Stimulated activated CD8-positive, alpha-beta memory T cell treated with anti-CD3 and anti-CD28 coated beads, Interleukin-2, amount 100 ng/mL, for 48 hours (primary cell): ENCODE measurements around the gene AMOTL2.

ENCODE experiments used
- DNase-seq, 2 donors: peaks; one replicate each; pipeline ENCODE4 v3.0.0-alpha.2; 2020; ENCODE audit warnings: low read depth in 2 of 2

AMOTL2 gene

GRCh38 chr3:134366221-134366927, 7.9 kb downstream of the AMOTL2 start:
- DNase-seq: no peak

DNA sequence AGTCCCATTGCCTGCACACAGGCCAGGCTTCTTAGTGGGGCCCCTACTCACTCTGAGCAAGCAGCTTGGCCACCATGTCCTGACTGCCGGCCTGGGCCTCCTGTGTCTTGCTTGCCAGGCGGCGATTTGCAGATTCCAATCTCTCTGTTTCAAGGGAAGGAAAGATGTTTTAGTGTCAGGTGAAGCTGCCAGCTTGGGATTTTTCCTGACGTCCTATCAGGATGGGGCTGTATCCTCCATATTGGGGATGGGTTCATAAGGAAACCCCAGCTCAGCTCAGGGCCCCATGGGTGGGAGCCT, 8.5 kb downstream of the AMOTL2 start:
- DNase-seq: no peak

- DNase-seq: no peak
Measured at GRCh38 chr3:134364936-134365765, 9.1 kb downstream of the AMOTL2 start.

DNA sequence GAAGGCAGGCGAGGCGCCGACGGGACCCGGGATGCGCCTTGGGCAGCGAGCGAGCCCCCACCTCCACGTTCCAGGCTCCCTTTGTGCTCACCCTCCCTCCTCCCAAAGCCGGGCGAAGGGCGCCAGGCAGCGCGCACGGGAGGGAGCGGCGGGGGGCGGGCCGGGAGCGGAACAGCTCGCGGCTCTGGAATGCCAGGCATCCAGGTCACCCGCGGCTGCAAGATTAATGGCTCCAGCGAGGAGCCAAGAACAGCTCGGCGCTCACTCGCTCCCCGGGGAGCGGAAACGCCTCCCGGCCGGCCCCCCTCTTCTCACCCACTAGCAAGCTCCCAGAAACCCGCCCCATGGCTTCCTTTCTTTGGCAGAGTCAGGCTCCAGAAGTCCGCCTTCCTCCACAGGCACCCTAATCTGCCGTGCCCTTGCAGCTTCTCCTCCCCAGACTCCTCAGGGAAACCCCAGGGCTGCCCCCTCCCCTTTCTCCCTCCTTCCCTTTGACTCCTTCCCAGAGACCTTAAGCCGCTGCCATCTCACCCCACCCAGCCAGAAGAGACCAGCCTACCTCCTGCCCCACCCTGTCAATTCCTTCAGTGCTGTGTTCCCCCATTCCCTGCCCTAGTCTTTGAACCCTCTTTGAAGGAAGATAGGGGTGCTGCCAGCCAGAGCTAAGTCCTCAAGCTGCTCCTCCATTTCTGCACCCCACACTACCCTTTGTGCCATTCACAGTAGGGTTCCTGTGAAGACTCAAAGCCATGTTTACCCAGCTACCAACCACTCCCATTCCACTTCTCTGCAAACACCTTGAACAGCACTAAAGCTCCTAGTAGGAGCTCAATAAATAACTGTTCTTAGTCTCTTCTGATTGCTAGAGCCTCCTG, 9.9 kb downstream of the AMOTL2 start:
- DNase-seq: no peak

GRCh38 chr3:134363381-134363755, 10.9 kb downstream of the AMOTL2 start:
- DNase-seq: no peak

- DNase-seq: no peak
Measured at GRCh38 chr3:134362670-134363380, 11.4 kb downstream of the AMOTL2 start.

- DNase-seq: no peak
Measured at GRCh38 chr3:134362221-134362620, 12.0 kb downstream of the AMOTL2 start.

GRCh38 chr3:134361162-134361835, 12.9 kb downstream of the AMOTL2 start:
- no peak for DNase-seq

DNA sequence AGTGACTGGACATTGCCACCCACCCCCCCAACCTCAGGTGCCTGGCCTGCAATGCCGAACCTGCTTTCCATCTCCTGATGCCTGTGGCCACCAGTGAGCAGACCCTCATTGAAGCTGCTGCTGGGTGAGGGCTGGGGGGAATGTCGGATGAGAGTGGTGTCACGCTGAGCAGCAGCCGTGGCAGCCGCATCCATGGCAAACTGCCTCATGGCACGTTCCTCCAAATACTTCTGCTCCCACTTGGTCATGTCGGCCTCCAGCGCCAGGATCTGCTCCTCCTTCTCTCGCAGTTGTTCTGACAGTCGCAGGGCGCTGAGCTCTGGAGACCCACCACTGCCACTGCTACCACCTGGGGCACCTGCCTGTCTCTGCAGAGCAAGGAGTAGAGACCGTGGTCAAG, 14.2 kb downstream of the AMOTL2 start:
- no peak for DNase-seq

DNA sequence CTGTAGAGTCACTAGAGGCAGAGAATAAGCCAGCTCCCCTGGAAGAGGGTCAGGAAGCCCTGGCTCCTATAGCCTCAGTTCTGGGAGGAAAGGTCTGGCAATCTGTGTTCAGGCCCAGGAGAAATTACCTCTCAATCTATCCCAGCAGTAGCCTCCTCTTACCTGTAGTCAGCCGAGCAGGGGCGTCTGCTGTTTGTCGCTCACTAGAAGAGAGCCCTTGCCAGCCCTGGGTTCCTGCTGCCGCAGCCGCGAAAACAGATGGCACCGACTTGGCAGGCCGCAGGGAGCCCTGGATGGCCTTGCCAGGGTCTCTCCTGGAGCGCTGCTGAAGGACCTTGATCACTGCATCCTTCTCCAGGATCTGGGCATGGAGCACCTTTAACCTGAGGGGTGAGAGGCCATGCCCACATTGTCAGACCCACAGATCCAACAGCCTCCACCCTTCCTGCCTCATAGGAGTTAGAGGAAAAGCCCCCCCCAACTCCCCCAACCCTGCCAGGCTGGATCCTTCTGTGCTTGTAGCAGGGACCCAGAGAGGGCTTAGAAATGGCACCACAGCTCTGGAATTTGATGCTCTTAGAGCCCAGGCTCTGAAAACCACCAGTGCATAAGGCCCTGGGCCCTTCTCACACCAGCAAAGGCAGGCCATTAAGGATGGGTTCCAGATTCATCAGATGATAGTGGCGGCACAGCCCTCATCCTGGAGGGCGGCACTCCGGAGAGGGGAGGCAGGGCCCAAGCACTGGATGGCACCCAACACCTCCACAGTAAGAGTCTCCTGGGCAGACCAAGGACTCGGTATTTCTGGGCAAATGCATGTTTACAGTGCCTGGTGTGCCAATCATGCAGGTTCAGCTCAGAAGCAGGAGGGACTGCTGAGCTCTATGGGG, 14.9 kb downstream of the AMOTL2 start:
- no peak for DNase-seq

- DNase-seq: no peak
Measured at GRCh38 chr3:134357914-134358811, 16.1 kb downstream of the AMOTL2 start.

DNA sequence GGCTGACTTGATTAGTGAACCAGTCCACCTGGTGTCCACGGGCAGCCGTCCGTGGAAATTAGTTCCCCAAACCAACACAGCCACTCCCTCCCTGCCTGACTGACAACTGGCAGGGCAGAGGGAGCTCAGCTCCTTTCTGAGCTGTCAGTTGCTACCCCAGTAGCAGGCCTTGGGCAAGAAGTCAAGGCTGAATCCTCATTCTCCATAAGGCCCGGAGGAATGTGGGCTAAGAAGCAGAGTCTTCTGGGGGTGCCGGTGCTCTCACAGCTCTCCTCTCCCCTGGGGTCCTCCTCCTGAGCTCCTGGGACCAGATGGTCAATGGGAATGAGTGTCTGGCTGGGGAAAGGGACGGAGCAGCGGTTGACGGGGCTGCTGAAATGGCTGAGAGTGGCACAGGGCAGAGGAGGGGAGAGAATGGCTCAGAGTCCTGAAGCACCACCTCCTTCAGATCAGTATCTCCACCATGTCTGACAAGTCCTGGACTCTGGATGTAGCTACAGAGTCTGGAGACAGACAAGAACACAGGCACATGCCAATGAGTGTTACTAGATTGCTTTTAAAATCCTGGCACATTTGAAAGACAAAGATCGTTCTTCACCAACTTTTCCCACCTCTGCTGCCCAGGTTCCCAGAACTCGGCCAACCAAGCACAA, 16.9 kb downstream of the AMOTL2 start:
- no peak for DNase-seq

- DNase-seq: no peak
Measured at GRCh38 chr3:134356411-134357040, 17.7 kb downstream of the AMOTL2 start.

DNA sequence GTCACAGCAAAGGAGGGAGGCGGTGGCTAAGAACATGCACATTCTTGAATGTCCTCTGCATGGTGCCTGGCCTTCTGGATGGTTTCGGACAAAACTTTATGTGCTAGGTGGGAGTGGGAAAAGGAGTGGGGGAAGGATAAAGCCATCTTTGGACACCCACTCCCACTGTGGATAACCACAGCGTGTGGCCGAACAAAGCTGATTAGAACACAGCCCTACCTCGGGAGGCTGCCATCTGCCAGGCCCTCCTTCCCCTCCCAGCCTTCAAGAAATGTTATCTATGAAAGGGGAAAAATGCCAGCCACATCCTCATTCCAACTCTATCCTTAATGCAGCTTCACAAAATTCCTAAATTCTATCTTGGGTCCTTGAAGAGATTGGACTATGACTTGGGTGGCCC, 18.8 kb downstream of the AMOTL2 start:
- DNase-seq: no peak

DNA sequence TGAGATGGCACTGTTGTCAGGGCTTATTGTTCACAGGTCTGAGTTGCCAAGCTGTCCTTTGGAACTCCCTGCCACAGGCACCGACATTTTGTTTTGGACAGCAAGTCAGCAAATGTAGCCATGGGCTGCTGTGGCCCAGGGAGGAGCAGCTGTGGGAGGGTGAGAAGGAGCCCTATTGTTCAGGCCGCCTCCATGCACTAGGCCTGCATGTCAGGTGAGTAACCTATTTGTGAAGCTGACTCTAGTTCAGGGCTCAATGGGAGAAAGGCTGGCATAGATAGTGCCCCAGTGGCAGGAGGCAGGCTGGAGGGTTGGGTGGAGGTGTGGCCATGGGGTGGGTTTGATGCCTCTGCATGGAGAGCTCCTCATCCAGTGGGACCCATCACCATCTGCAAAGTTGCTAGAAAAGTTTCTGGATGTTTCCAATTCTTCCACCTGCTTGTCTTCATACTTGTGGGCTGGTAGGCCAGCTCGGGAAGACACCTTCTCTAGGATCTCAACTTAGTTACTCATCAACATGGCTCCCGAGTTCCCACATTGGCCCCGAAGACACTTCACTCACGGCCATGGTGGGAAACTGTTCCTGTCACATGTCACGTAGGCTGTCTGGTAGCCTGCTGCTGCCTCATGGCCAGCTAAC, 19.5 kb downstream of the AMOTL2 start:
- DNase-seq: no peak

DNA sequence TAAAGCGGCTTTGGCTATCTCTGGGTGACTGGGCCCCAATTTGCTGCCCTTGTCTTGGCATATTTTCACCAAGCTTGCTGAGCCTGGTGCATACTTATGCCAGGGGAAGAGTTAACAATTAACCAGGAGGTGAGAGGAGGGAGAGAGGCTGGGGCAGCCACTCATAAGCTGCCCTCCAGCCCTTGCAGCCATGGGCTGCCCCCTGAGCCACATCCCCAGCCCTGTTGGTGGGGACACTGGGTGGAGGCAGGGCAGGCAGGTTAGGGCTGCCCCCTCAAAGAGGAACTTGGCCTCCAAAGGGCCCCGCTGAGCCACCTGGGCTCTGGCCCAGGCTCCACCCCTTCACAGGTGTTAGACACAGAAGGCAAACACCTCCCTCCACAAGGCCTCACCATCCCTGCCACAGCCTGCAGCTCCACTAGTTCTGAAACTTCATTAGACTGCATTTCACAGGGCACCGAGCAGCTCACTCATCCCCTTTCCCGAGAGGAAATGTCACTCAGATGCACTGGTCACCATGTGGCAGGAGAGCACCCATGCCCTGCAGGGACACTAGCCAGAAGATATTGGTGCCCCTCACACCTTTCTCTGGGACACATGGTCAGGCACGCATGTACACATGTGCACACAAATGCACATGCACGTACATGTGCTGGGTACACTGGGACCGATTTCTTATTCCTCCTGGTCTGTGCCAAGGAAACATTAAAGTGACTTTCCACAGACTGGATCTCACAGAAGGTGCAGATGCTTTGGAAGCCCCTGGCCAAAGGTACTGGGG, 20.2 kb downstream of the AMOTL2 start:
- DNase-seq: no peak
